Cardiac atrium fibroblast (primary cell): ENCODE results near the gene JMJD4. TPM values are rescaled to one million over a fixed set of nuclear protein-coding genes. Genes with fewer than 3 reads are reported as not detected.

Experiments used
- total RNA-seq: library from RNA; depleted of rRNA; stranded (reverse); fragments of >200 nt; gene quantifications from 2 replicates; pipeline ENCODE4 v1.2.3, GENCODE V29; 2015

The JMJD4 gene
- 18.8 and 28.7 TPM in 2 replicates for total RNA-seq

GRCh38 chr1:227734856-227735538 lies at the start of gene JMJD4, which contains the start of gene SNAP47:
Gene JMJD4, minus strand, starts transcription at chr1:227735302. Its CDS starts 29 bp downstream, at chr1:227735273.
Gene SNAP47, plus strand, starts transcription at chr1:227735435. Its CDS starts 12,302 bp downstream, at chr1:227747737.

Other genes with a start within 250 kb of the JMJD4 start
- 1.4 and 5.7 TPM in 2 replicates for gene ZNF678, start 171.7 kb downstream of the JMJD4 start, total RNA-seq
- gene SNAP47, start 133 bp upstream of the JMJD4 start, total RNA-seq, result 25.8 and 26.7 TPM in 2 replicates
- gene PRSS38, start 80.4 kb upstream of the JMJD4 start, total RNA-seq, result not detected in 2 replicates
- 0.36 TPM in 1 of 2 replicates, not detected in the other for gene WNT9A, start 212.6 kb upstream of the JMJD4 start, total RNA-seq